ENCODE measurements around the gene TSPAN8.
"Not testable (repeated sequence)": the region's sequence is repeated elsewhere in the genome, so short reads cannot be mapped to it uniquely, and the experiment has no call there.

Gene TSPAN8

DNA sequence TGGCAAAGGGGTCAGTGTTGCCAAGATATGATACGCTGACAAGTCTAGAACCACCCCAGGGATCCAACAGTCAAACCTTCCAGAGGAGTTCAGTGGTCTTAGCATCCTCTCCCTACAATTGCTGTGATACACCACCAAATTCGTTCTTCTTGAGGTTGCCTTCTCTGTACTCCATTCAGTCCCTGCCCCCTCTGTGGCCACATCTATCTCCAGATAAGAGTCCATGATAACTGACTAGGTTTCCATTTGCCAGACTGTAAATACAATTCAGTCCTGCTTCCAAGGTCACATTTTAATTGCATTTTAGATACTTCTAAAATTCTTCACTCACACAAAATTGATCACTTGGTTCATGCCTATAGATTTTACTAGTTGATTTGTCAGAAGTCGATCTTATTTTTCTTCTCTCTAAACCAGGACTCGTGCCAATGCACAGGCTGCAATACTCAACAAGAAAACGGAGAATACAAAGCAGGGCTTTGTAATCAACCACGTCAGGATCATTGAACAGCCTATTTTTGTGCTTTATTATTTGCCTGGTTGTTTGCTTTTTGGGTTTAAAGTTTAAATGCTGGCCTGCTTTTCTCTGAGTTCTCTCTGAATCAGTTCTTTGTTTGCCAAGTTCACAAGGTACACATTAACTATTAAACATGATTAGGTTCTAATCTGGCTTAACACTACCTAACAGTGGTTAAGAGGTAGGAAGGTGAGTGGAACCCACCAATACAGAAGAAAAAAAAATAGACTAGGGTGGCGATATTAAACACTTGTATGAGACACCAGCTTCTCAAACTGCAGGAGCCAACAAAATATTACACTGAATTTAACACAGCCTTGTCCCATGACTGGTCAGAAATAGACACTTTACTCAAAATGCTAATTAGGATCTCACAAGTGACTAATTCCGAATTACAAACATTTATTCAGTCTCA, 5.3 kb upstream of the TSPAN8 start:
- Histone ChIP-seq H3K4me3 (ENCODE audit: low read length) (no peak overlapping the region), H3K27ac (ENCODE audit: low read length) (no peak overlapping the region), H3K36me3 (ENCODE audit: control insufficient read depth, low read depth, low read length) (no peaks in the 10 kb centered on the region), H3K9ac (ENCODE audit: low read length) (no peak overlapping the region), H3K27me3 (ENCODE audit: control insufficient read depth, insufficient read depth, low read length) (no peaks in the 10 kb centered on the region), H3K9me3 (ENCODE audit: control insufficient read depth, low read depth, low read length) (no peaks in the 10 kb centered on the region), H3K4me1 (ENCODE audit: control insufficient read depth, low read depth, low read length) (no peaks in the 10 kb centered on the region)

DNA sequence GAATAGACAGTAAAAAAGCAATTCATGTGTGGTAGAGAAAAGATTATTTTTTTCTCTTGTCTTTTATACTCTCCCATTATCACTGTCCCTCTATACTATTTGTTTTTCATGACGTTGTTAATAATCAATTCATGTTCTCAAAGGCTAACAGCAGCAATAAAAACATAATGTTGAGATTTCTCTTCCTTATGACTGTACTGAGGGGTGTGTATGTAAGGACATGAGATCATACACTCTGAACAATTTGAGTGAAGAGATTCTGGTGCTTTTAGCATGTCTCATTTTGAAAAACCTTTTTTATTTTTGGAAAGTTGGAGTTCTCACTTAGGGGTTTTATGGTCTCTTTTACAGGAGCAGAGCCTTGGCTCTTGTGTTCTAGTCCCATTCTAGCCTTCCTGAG, 3.8 kb upstream of the TSPAN8 start:
- no peaks in the 10 kb centered on the region for H3K27me3 ChIP-seq (ENCODE audit: control insufficient read depth, insufficient read depth, low read length)
- no peak overlapping the region for H3K9ac ChIP-seq (ENCODE audit: low read length)
- H3K36me3 ChIP-seq (ENCODE audit: control insufficient read depth, low read depth, low read length), result no peaks in the 10 kb centered on the region
- H3K27ac ChIP-seq (ENCODE audit: low read length), result no peak overlapping the region
- no peaks in the 10 kb centered on the region for H3K9me3 ChIP-seq (ENCODE audit: control insufficient read depth, low read depth, low read length)
- H3K4me1 ChIP-seq (ENCODE audit: control insufficient read depth, low read depth, low read length), result no peaks in the 10 kb centered on the region
- no peak overlapping the region for H3K4me3 ChIP-seq (ENCODE audit: low read length)

DNA sequence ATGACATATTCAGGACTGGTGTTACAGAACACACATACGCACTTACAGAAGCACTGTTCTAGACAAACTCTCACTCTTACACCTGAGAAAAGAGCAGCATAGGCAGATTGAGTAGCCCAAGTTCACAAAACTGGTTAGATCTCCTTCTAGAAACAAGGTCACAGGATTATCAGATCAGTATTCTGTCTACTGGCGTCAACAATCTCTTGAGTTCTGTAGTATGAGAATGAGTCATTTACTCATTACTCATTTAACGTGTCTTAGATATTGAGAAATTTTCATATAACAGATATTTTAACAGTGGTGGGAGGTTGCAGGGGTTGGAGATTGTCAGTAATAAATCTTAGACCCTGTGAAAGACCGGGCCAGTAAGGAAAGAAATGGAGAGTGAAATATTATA, 2.8 kb upstream of the TSPAN8 start:
- H3K36me3 ChIP-seq (ENCODE audit: control insufficient read depth, low read depth, low read length), result no peaks in the 10 kb centered on the region
- no peak overlapping the region for H3K27ac ChIP-seq (ENCODE audit: low read length)
- no peak overlapping the region for H3K9ac ChIP-seq (ENCODE audit: low read length)
- no peaks in the 10 kb centered on the region for H3K9me3 ChIP-seq (ENCODE audit: control insufficient read depth, low read depth, low read length)
- H3K4me1 ChIP-seq (ENCODE audit: control insufficient read depth, low read depth, low read length), result no peaks in the 10 kb centered on the region
- H3K27me3 ChIP-seq (ENCODE audit: control insufficient read depth, insufficient read depth, low read length), result no peaks in the 10 kb centered on the region
- H3K4me3 ChIP-seq (ENCODE audit: low read length), result no peak overlapping the region

DNA sequence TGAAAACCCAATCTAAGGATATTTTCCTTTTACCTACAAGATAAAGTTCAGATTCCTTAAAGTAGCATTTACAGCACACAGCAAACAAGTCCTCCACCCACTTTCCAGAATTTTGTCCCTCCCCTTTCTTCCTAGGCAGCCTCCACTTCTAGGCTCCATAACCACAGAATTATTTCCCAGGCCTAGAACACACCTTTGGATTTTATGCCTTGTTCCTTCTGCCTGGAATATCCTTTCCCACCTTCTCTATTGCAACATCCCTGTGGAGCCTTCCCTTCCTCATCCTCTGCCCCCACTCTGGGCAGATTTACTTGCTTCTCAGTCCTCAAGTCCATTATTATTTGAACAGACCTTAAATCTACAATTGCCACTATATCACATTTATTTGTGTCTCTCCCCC, 2.1 kb upstream of the TSPAN8 start:
- no peaks in the 10 kb centered on the region for H3K27me3 ChIP-seq (ENCODE audit: control insufficient read depth, insufficient read depth, low read length)
- no peaks in the 10 kb centered on the region for H3K4me1 ChIP-seq (ENCODE audit: control insufficient read depth, low read depth, low read length)
- H3K36me3 ChIP-seq (ENCODE audit: control insufficient read depth, low read depth, low read length), result no peaks in the 10 kb centered on the region
- H3K4me3 ChIP-seq (ENCODE audit: low read length), result no peak overlapping the region
- no peak overlapping the region for H3K27ac ChIP-seq (ENCODE audit: low read length)
- no peak overlapping the region for H3K9ac ChIP-seq (ENCODE audit: low read length)
- no peaks in the 10 kb centered on the region for H3K9me3 ChIP-seq (ENCODE audit: control insufficient read depth, low read depth, low read length)

DNA sequence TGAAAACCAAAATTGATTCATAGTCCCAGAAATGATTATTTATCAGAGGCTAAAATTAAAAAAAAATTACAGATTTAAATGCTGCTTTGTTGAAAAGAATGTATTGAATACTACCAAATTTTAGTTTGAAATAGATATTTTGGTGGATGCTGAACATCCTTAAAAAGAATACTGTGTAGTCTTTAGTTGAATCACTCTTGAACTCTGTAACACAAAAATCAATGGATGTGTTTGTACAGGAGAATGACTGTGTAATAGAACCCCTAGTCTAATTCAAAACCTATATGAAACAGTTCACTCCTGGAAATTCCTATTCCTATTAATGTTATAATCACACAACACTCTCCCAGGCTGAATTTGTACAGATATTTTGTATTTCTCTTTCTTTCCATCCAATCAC, 1.5 kb upstream of the TSPAN8 start:
- no peak overlapping the region for H3K9ac ChIP-seq (ENCODE audit: low read length)
- no peak overlapping the region for H3K27ac ChIP-seq (ENCODE audit: low read length)
- no peaks in the 10 kb centered on the region for H3K4me1 ChIP-seq (ENCODE audit: control insufficient read depth, low read depth, low read length)
- no peaks in the 10 kb centered on the region for H3K27me3 ChIP-seq (ENCODE audit: control insufficient read depth, insufficient read depth, low read length)
- H3K36me3 ChIP-seq (ENCODE audit: control insufficient read depth, low read depth, low read length), result no peaks in the 10 kb centered on the region
- no peak overlapping the region for H3K4me3 ChIP-seq (ENCODE audit: low read length)
- no peaks in the 10 kb centered on the region for H3K9me3 ChIP-seq (ENCODE audit: control insufficient read depth, low read depth, low read length)

DNA sequence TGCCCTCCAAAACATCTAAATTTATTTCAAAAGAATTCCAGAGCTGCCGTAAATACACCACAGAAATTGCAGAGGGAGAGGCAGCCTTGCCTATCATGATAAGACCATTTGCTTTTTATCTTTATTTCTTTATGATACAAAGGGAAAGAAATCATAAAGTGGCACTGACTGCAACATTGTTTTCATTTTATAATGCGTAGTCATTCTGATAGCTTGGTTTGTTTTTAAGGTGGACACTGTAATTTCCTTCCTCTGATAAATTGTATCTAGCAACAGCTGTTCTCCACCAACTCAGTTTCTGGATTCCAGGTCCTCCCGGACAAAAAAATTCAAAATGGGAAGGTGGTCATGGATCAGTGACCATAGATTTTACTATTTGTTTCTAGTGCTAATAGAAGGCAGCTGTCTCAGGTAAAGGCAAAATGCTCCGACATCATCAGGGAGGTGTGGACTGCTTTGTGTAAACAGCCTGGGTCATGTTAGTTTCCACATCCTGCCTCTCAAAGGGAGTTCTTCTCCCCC, 623 bp upstream of the TSPAN8 start:
- Histone ChIP-seq H3K9me3 (ENCODE audit: control insufficient read depth, low read depth, low read length) (no peaks in the 10 kb centered on the region), H3K36me3 (ENCODE audit: control insufficient read depth, low read depth, low read length) (no peaks in the 10 kb centered on the region), H3K4me3 (ENCODE audit: low read length) (no peak overlapping the region), H3K27ac (ENCODE audit: low read length) (no peak overlapping the region), H3K9ac (ENCODE audit: low read length) (no peak overlapping the region), H3K4me1 (ENCODE audit: control insufficient read depth, low read depth, low read length) (no peaks in the 10 kb centered on the region), H3K27me3 (ENCODE audit: control insufficient read depth, insufficient read depth, low read length) (no peaks in the 10 kb centered on the region)

DNA sequence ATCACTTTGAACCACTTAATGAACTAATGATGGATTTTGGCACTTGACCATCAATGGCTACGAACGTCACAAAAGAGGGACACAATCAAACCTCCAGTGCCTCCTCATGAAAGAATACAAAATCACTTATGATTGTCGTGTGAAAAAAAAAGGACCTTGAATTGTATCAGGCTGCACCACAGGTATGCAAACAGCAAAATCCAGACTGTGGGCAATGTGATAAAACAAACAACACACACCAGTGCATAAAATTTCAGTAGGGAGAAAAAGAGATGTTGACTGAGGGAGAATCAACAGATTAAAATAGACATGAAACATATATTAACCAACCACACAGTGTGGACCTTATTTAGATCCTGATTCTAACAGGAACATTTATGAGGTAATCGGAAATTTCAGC, 2.6 kb downstream of the TSPAN8 start:
- H3K27me3 ChIP-seq (ENCODE audit: control insufficient read depth, insufficient read depth, low read length), result no peaks in the 10 kb centered on the region
- H3K4me1 ChIP-seq (ENCODE audit: control insufficient read depth, low read depth, low read length), result no peaks in the 10 kb centered on the region
- H3K4me3 ChIP-seq (ENCODE audit: low read length), result no peak overlapping the region
- no peaks in the 10 kb centered on the region for H3K36me3 ChIP-seq (ENCODE audit: control insufficient read depth, low read depth, low read length)
- no peak overlapping the region for H3K9ac ChIP-seq (ENCODE audit: low read length)
- no peak overlapping the region for H3K27ac ChIP-seq (ENCODE audit: low read length)
- H3K9me3 ChIP-seq (ENCODE audit: control insufficient read depth, low read depth, low read length), result no peaks in the 10 kb centered on the region

DNA sequence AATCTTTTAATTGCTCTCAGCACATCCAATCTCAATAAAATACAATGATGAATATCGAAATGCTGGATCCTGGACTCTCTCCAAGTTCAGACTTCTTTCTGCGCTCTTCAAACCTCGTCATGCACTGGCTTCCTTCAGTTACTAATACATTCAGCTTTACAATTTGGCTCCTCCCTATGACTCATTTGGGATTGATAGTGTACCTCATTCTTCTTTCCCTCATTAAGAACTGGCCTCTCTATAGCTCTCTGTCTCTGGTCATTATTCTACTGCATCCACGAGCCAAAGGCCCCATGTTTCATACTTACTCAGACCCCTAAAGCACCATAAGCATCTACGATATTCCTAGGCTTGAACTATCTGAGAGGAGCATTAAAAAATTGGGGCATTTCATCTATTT, 4.9 kb downstream of the TSPAN8 start:
- no peaks in the 10 kb centered on the region for H3K36me3 ChIP-seq (ENCODE audit: control insufficient read depth, low read depth, low read length)
- H3K9me3 ChIP-seq (ENCODE audit: control insufficient read depth, low read depth, low read length), result no peaks in the 10 kb centered on the region
- no peak overlapping the region for H3K27ac ChIP-seq (ENCODE audit: low read length)
- H3K4me3 ChIP-seq (ENCODE audit: low read length), result no peak overlapping the region
- no peaks in the 10 kb centered on the region for H3K27me3 ChIP-seq (ENCODE audit: control insufficient read depth, insufficient read depth, low read length)
- H3K4me1 ChIP-seq (ENCODE audit: control insufficient read depth, low read depth, low read length), result no peaks in the 10 kb centered on the region
- no peak overlapping the region for H3K9ac ChIP-seq (ENCODE audit: low read length)

DNA sequence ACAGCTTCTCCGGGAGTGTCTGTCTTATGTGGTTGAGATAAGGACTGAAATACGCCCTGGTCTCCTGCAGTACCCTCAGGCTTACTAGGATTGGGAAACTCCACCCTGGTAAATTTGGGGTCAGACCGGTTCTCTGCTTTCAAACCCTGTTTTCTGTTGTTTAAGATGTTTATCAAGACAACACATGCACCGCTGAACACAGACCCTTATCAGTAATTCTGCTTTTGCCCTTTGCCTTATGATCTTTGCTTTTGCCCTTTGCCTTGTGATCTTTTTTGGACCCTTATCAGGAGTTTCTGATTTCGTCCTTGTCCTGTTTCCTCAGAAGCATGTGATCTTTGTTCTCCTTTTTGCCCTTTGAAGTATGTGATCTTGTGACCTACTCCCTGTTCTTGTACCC, 7.8 kb downstream of the TSPAN8 start:
- H3K9me3 ChIP-seq (ENCODE audit: control insufficient read depth, low read depth, low read length); H3K4me3 ChIP-seq (ENCODE audit: low read length); H3K27me3 ChIP-seq (ENCODE audit: control insufficient read depth, insufficient read depth, low read length); H3K36me3 ChIP-seq (ENCODE audit: control insufficient read depth, low read depth, low read length); H3K27ac ChIP-seq (ENCODE audit: low read length); H3K9ac ChIP-seq (ENCODE audit: low read length); H3K4me1 ChIP-seq (ENCODE audit: control insufficient read depth, low read depth, low read length): not testable (repeated sequence)

DNA sequence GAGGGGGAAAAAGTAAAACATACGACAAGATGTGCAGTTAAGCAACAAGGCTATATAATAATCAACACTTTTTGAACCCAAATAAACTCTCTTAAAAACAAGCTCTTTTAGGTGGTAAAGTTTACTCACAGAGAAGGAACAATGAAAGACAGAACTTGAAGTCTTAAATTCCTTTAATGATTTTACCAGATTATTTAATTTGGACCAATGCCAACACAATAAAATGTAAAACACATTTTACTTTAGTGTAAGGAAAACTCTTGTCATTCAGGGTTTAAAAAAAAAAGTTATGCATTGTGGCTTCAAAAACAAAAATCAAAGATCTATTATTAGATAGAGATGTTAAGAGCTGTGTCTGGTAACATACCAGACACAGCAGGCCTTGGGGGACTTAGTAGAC, 13.1 kb downstream of the TSPAN8 start:
- Histone ChIP-seq H3K27ac (ENCODE audit: low read length) (no peak overlapping the region), H3K9ac (ENCODE audit: low read length) (no peak overlapping the region), H3K9me3 (ENCODE audit: control insufficient read depth, low read depth, low read length) (no peaks in the 10 kb centered on the region), H3K4me1 (ENCODE audit: control insufficient read depth, low read depth, low read length) (no peaks in the 10 kb centered on the region), H3K27me3 (ENCODE audit: control insufficient read depth, insufficient read depth, low read length) (no peaks in the 10 kb centered on the region), H3K36me3 (ENCODE audit: control insufficient read depth, low read depth, low read length) (no peaks in the 10 kb centered on the region), H3K4me3 (ENCODE audit: low read length) (no peak overlapping the region)

DNA sequence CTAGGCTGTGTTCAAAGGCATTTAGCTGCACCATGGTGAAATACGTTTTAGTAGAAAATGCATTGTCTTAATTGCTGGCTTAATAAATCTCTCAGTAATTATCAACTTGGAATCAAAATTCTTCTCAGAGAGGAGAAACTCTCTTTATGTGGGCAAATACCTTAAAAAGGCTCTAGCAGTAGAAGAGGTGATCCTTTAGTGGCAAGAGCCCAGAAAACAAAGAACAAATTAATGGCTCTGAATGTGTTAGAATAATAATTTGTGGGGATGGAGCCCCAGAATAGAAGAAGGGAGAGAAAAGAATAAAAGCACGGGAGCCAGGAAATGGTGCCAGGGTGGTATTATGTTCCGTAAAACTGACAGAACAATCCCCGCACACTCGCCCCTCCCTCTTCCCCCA, 14.8 kb downstream of the TSPAN8 start:
- Histone ChIP-seq H3K36me3 (ENCODE audit: control insufficient read depth, low read depth, low read length) (no peaks in the 10 kb centered on the region), H3K9ac (ENCODE audit: low read length) (no peak overlapping the region), H3K27me3 (ENCODE audit: control insufficient read depth, insufficient read depth, low read length) (no peaks in the 10 kb centered on the region), H3K4me1 (ENCODE audit: control insufficient read depth, low read depth, low read length) (peaks cover 6% of the 10 kb centered on the region), H3K27ac (ENCODE audit: low read length) (no peak overlapping the region), H3K9me3 (ENCODE audit: control insufficient read depth, low read depth, low read length) (no peaks in the 10 kb centered on the region), H3K4me3 (ENCODE audit: low read length) (no peak overlapping the region)

DNA sequence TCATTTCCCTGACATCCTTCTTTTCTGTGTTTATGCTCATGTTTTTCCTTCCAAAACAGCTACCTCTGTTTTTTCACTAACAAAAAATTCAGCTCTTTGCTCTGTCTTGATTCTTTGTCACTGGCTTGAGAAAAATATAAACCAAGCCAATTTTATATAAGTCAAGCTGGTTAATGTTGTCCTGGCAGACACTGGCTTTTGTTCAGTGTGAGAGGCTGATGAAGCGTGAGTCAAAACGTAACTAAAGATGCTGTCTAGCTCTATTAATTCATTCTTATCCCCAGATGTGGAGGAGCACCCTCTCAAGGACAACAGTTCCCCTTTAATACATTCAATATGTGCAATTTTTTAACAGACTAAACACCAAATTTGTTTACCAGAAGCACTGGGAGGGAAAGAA, 15.8 kb downstream of the TSPAN8 start:
- H3K9ac ChIP-seq (ENCODE audit: low read length), result no peak overlapping the region
- H3K27me3 ChIP-seq (ENCODE audit: control insufficient read depth, insufficient read depth, low read length), result no peaks in the 10 kb centered on the region
- H3K9me3 ChIP-seq (ENCODE audit: control insufficient read depth, low read depth, low read length), result no peaks in the 10 kb centered on the region
- H3K36me3 ChIP-seq (ENCODE audit: control insufficient read depth, low read depth, low read length), result no peaks in the 10 kb centered on the region
- H3K27ac ChIP-seq (ENCODE audit: low read length), result no peak overlapping the region
- H3K4me3 ChIP-seq (ENCODE audit: low read length), result no peak overlapping the region
- H3K4me1 ChIP-seq (ENCODE audit: control insufficient read depth, low read depth, low read length), result peaks cover 6% of the 10 kb centered on the region
